Endothelial cell of umbilical vein (primary cell): ENCODE measurements around the gene ARPIN.

ENCODE experiments used
- EZH2 ChIP-seq: IDR thresholded peaks from 2 replicates; pipeline ENCODE4 v1.6.1; 2012; ENCODE audit warnings: borderline replicate concordance, low read depth, mild to moderate bottlenecking, moderate library complexity, low read length, inconsistent platforms; ENCODE audit not compliant: severe bottlenecking
- FOS ChIP-seq: IDR thresholded peaks from 2 replicates; pipeline ENCODE4 v1.6.1; 2011; ENCODE audit warnings: mild to moderate bottlenecking, low read length, moderate library complexity, borderline replicate concordance; ENCODE audit not compliant: insufficient read depth
- GATA2 ChIP-seq: IDR thresholded peaks from 2 replicates; pipeline ENCODE4 v1.7.0; 2011; ENCODE audit warnings: low read depth, mild to moderate bottlenecking, moderate library complexity, mixed read lengths, low read length; ENCODE audit not compliant: insufficient read length, insufficient read depth
- JUN ChIP-seq: IDR thresholded peaks from 2 replicates; pipeline ENCODE4 v1.6.1; 2011; ENCODE audit warnings: borderline replicate concordance, low read depth; ENCODE audit not compliant: insufficient read length, insufficient read depth
- MAX ChIP-seq: IDR thresholded peaks from 2 replicates; pipeline ENCODE4 v1.6.1; 2011; ENCODE audit not compliant: insufficient read depth, insufficient read length
- POLR2A ChIP-seq: IDR thresholded peaks from 2 replicates; pipeline ENCODE4 v1.6.1; 2012; ENCODE audit warnings: low read depth, mild to moderate bottlenecking, control low read depth, low read length
- POLR2AphosphoS5 ChIP-seq: IDR thresholded peaks from 2 replicates; pipeline ENCODE4 v1.6.1; 2012; ENCODE audit warnings: low read depth, mild to moderate bottlenecking, control low read depth, low read length, moderate library complexity; ENCODE audit not compliant: insufficient read depth
- TF ChIP-seq, protein P1 (sequence below), 2 donors: IDR thresholded peaks; 1 replicate in 1 of 2; 2 replicates in 1 of 2; pipeline ENCODE4 v1.5.1; 2011; ENCODE audit warnings: low read length in 2 of 2, mild to moderate bottlenecking in 2 of 2, moderate library complexity in 2 of 2, control low read depth in 1 of 2, inconsistent platforms in 1 of 2, low read depth in 1 of 2; ENCODE audit not compliant: insufficient read depth in 1 of 2; ENCODE audit errors: extremely low read depth in 1 of 2

DNA sequence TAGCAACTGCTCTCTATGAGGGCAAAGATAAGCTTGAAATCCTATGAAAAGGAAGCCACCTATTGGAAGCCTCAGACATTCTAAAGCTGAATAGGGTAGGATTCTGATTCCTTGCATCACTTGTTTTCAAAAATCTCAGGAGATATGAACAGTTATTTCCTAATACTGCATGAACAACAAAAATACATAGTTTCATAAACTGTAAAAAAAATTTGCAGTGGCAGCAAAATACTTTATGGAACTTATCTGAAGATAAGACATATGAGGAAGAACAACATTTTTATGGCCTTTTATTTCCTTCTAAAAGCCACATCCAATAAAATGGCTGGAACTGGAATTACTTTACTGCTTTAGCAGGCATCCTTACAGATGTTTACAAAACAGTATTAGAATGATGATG, 48.8 kb downstream of the ARPIN start:
- no peak for TF ChIP-seq POLR2A
- TF ChIP-seq, protein P1, sequence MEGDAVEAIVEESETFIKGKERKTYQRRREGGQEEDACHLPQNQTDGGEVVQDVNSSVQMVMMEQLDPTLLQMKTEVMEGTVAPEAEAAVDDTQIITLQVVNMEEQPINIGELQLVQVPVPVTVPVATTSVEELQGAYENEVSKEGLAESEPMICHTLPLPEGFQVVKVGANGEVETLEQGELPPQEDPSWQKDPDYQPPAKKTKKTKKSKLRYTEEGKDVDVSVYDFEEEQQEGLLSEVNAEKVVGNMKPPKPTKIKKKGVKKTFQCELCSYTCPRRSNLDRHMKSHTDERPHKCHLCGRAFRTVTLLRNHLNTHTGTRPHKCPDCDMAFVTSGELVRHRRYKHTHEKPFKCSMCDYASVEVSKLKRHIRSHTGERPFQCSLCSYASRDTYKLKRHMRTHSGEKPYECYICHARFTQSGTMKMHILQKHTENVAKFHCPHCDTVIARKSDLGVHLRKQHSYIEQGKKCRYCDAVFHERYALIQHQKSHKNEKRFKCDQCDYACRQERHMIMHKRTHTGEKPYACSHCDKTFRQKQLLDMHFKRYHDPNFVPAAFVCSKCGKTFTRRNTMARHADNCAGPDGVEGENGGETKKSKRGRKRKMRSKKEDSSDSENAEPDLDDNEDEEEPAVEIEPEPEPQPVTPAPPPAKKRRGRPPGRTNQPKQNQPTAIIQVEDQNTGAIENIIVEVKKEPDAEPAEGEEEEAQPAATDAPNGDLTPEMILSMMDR (IDR thresholded peaks at IDR 0.05; ENCODE audit: extremely low read depth in 1 of 2, insufficient read depth in 1 of 2, low read depth in 1 of 2, low read length in 2 of 2), result no peak
- no peak for TF ChIP-seq JUN
- no peak for TF ChIP-seq POLR2AphosphoS5
- TF ChIP-seq EZH2, result no peak
- no peak for TF ChIP-seq MAX
- TF ChIP-seq FOS, result no peak
- no peak for TF ChIP-seq GATA2
